CD14-positive monocyte (primary cell): ENCODE results near the gene KCNN3. TPM values are rescaled to one million over a fixed set of nuclear protein-coding genes. Genes with fewer than 3 reads are reported as not detected.

Source experiments
- DNase-seq, 3 donors: peaks; one replicate each; pipeline ENCODE4 v3.0.0-alpha.2; 2011 to 2022
- H2AFZ ChIP-seq: 2 replicates; pipeline ENCODE4 v1.6.0; 2012; ENCODE audit warnings: mild to moderate bottlenecking, low read depth, low read length, inconsistent platforms; ENCODE audit not compliant: insufficient read depth, poor library complexity, severe bottlenecking
- H3K27ac ChIP-seq, 2 donors: 1 replicate in 1 of 2; 2 replicates in 1 of 2; pipeline ENCODE4 v1.5.1; 2012 to 2013; ENCODE audit warnings: low read length in 2 of 2, control low read depth in 1 of 2, inconsistent platforms in 1 of 2, low read depth in 1 of 2, mild to moderate bottlenecking in 1 of 2
- H3K27me3 ChIP-seq, 2 donors: one replicate each; pipeline versions ENCODE4 v1.6.0 to v1.6.1; 2011 to 2013; ENCODE audit warnings: low read length in 2 of 2; ENCODE audit not compliant: control insufficient read depth in 2 of 2, insufficient read depth in 2 of 2
- H3K36me3 ChIP-seq, 2 donors: replicated peaks in 1 of 2; 1 replicate in 1 of 2; 2 replicates in 1 of 2; pipeline versions ENCODE4 v1.5.1 to v1.6.1; 2012 to 2013; ENCODE audit warnings: low read length in 2 of 2, control low read depth in 1 of 2, inconsistent platforms in 1 of 2, mild to moderate bottlenecking in 1 of 2; ENCODE audit not compliant: insufficient read depth in 2 of 2, control insufficient read depth in 1 of 2
- H3K4me1 ChIP-seq, 2 donors: 1 replicate in 1 of 2; 2 replicates in 1 of 2; pipeline versions ENCODE4 v1.5.1 to v1.6.1; 2012 to 2013; ENCODE audit warnings: low read length in 2 of 2, control low read depth in 1 of 2, inconsistent platforms in 1 of 2, mild to moderate bottlenecking in 1 of 2, moderate library complexity in 1 of 2; ENCODE audit not compliant: insufficient read depth in 2 of 2, control insufficient read depth in 1 of 2
- H3K4me2 ChIP-seq: replicated peaks from 2 replicates; pipeline ENCODE3; 2012; ENCODE audit warnings: low read length, moderate library complexity, mild to moderate bottlenecking; ENCODE audit not compliant: poor library complexity, severe bottlenecking; ENCODE audit errors: extremely low read depth
- H3K4me3 ChIP-seq, 3 experiments: fragments of 200-600 bp in 1 of 3; sonication (generic) in 1 of 3; replicated peaks in 1 of 3; 1 replicate in 2 of 3; 2 replicates in 1 of 3; pipeline ENCODE4 v1.5.1; 2011 to 2013; ENCODE audit warnings: low read length in 3 of 3, mild to moderate bottlenecking in 3 of 3, control low read depth in 2 of 3, low read depth in 2 of 3, inconsistent platforms in 1 of 3, moderate library complexity in 1 of 3
- H3K79me2 ChIP-seq: 2 replicates; pipeline ENCODE4 v1.6.0; 2012; ENCODE audit warnings: mild to moderate bottlenecking, control low read depth, inconsistent platforms, low read length, moderate library complexity; ENCODE audit not compliant: insufficient read depth
- H3K9ac ChIP-seq: 2 replicates; pipeline ENCODE4 v1.6.0; 2017; ENCODE audit warnings: low read length, mild to moderate bottlenecking; ENCODE audit not compliant: insufficient read depth, poor library complexity, severe bottlenecking
- H3K9me3 ChIP-seq, 2 donors: replicated peaks in 1 of 2; 1 replicate in 1 of 2; 2 replicates in 1 of 2; pipeline versions ENCODE4 v1.5.1 to v1.6.1; 2012 to 2013; ENCODE audit warnings: low read length in 2 of 2, control low read depth in 1 of 2; ENCODE audit not compliant: control insufficient read depth in 1 of 2, insufficient read depth in 1 of 2
- H4K20me1 ChIP-seq: 2 replicates; pipeline ENCODE4 v1.6.0; 2012; ENCODE audit warnings: mild to moderate bottlenecking, low read length, control low read depth, moderate library complexity; ENCODE audit not compliant: insufficient read depth
- H3K27ac Mint-ChIP-seq, 7 donors: one replicate each; pipeline ENCODE4 v1.8.0; 2020; ENCODE audit warnings: mild to moderate bottlenecking in 7 of 7, mixed read lengths in 7 of 7, moderate library complexity in 6 of 7, inconsistent platforms in 2 of 7
- H3K27me3 Mint-ChIP-seq, 3 donors: one replicate each; pipeline ENCODE4 v1.8.0; 2021 to 2022; ENCODE audit warnings: low read depth in 3 of 3, mild to moderate bottlenecking in 3 of 3, mixed read lengths in 3 of 3, moderate library complexity in 3 of 3, inconsistent platforms in 1 of 3
- H3K36me3 Mint-ChIP-seq, 2 donors: one replicate each; pipeline ENCODE4 v1.8.0; 2020; ENCODE audit warnings: mixed read lengths in 2 of 2, inconsistent platforms in 1 of 2, mild to moderate bottlenecking in 1 of 2
- H3K4me1 Mint-ChIP-seq: one replicate; pipeline ENCODE4 v1.8.0; 2020; ENCODE audit warnings: mild to moderate bottlenecking, mixed read lengths
- H3K4me3 Mint-ChIP-seq, 2 donors: one replicate each; pipeline ENCODE4 v1.8.0; 2020; ENCODE audit warnings: mild to moderate bottlenecking in 2 of 2, mixed read lengths in 2 of 2, moderate library complexity in 1 of 2
- H3K9me3 Mint-ChIP-seq, 7 donors: one replicate each; pipeline ENCODE4 v1.8.0; 2020 to 2022; ENCODE audit warnings: mixed read lengths in 7 of 7, mild to moderate bottlenecking in 6 of 7, moderate library complexity in 6 of 7, inconsistent platforms in 2 of 7
- CTCF ChIP-seq: fragments of 200-600 bp; IDR thresholded peaks from one replicate; pipeline ENCODE4 v1.8.0; 2022; ENCODE audit warnings: antibody characterized with exemption, mild to moderate bottlenecking
- WGBS: methylation state at CpG from one replicate; pipeline ENCODE4 v1.1.5; 2013; ENCODE audit warnings: missing lambda C conversion rate; ENCODE audit not compliant: insufficient coverage; 5-methylcytosine and 5-hydroxymethylcytosine counted together
- intact Hi-C, 2 donors: fragments of 100-400 bp; cut with micrococcal nuclease; formaldehyde crosslinking; loops; one replicate each; pipeline versions ENCODE4 v1.15.0 to v1.15.1; 2023
- polyA plus RNA-seq, 3 donors: library from polyadenylated mRNA; depleted of rRNA in 1 of 3; unstranded in 2 of 3; stranded (reverse) in 1 of 3; fragments of 300-500 nt in 2 of 3; fragments of >200 nt in 1 of 3; fragmentation: Illumina TruSeq in 2 of 3; gene quantifications; 1 replicate in 2 of 3; 2 replicates in 1 of 3; pipeline ENCODE4 v1.2.3, GENCODE V29; 2012 to 2021

KCNN3 gene
- polyA plus RNA-seq, 3 donors: not detected

GRCh38 chr1:154751690-154752089 lies 118.4 kb downstream of the KCNN3 start:
- peak overlapping the region; percentile 33 for H3K4me2 ChIP-seq
- Mint-ChIP-seq H3K27me3 (peaks cover 0 to 7% (median 5%) of the 10 kb centered on the region in 3 donors), H3K4me3 (peak overlapping the region in 1 of 2 donors; percentile 20), H3K27ac (peak overlapping the region; percentile 33 to 87 (median 78)), H3K4me1 (peaks cover 51% of the 10 kb centered on the region), H3K36me3 (no peaks in the 10 kb centered on the region), H3K9me3 (peaks cover 0 to 7% (median 2%) of the 10 kb centered on the region in 7 donors)
- no peak overlapping the region for H3K9ac ChIP-seq
- no peak for TF ChIP-seq CTCF
- H3K79me2 ChIP-seq: no peaks in the 10 kb centered on the region
- H3K4me1 ChIP-seq: peaks cover 40 to 52% of the 10 kb centered on the region in 2 donors
- H3K36me3 ChIP-seq: no peaks in the 10 kb centered on the region
- no peaks in the 10 kb centered on the region for H3K9me3 ChIP-seq
- peak; percentile 65 to 78 (median 76) for DNase-seq
- WGBS: 11% methylated on average over 5 of the region's 5 CpGs
- no peaks in the 10 kb centered on the region for H4K20me1 ChIP-seq
- no peak overlapping the region for H2AFZ ChIP-seq
- peak overlapping the region in 1 of 2 donors; percentile 42 for H3K27ac ChIP-seq
- intact Hi-C loops: loop anchor here in 1 of 2 donors (10.0 kb wide), 1 partner anchor 57 kb away; no protein-coding TSS in a partner anchor
- no peaks in the 10 kb centered on the region for H3K27me3 ChIP-seq
- no peak overlapping the region for H3K4me3 ChIP-seq

DNA sequence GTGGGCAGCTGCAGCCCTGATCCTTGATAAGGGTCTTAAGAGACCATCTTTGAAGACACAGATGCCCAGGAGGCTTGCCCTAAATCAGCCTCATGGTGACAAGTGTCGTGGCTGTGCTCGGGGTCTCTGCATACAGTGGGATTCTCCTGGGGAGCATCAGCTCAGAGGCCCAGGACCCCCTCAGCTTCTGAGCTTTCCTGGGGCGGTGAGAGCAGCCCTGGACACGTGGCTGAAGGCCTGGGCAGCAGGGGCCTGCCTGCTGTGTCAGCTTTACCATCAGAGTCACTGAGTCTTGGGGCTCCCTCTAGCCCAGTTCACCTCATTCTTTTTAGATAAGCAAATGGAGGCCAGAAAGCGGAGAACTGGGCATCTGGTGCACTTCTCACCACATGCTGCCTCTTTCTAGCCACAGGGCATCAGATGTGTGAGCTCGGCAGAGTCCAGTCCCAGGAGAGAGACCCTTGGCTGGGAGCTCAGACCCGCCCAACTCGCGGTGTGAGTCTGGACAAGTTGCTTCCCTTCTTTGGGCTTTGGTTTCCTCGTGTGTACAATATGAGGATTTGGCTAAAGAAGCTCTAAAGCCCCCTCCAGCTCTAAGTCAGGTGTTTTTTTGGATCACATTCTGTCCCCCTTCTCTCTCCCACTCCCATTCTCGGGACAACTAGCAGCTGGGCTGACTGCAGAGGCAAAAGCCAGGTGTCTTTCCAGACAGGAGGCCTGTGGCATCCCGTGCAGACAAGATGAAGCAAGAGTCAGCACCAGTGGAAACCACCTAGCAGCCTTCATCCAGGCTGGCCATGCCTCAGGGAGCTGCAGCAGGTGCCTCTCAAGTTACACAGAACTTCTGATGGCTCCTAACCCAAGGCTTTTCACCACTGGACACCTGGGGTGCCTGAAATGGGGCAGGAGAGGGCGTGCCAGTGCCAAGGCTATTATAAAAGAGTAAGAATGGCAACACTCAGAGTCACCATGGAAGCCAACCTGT lies 119.1 kb downstream of the KCNN3 start:
- TF ChIP-seq CTCF: no peak
- intact Hi-C loops: loop anchor here in 1 of 2 donors (10.0 kb wide), 1 partner anchor 56 kb away; no protein-coding TSS in a partner anchor
- peak overlapping the region; percentile 33 for H3K4me2 ChIP-seq
- Mint-ChIP-seq H3K4me3 (no peak overlapping the region), H3K36me3 (peaks cover 0 to 2% of the 10 kb centered on the region in 2 donors), H3K27ac (peak overlapping the region; percentile 22 to 87 (median 73)), H3K9me3 (peaks cover 0 to 5% (median 2%) of the 10 kb centered on the region in 7 donors), H3K27me3 (peaks cover 2 to 10% (median 7%) of the 10 kb centered on the region in 3 donors), H3K4me1 (peaks cover 46% of the 10 kb centered on the region)
- peak overlapping the region in 1 of 2 donors; percentile 42 for H3K27ac ChIP-seq
- WGBS: 82% methylated on average over 9 of the region's 13 CpGs
- no peak overlapping the region for H2AFZ ChIP-seq
- H3K36me3 ChIP-seq: no peaks in the 10 kb centered on the region
- H3K79me2 ChIP-seq: no peaks in the 10 kb centered on the region
- H3K9ac ChIP-seq: no peak overlapping the region
- no peaks in the 10 kb centered on the region for H4K20me1 ChIP-seq
- DNase-seq: no peak
- no peaks in the 10 kb centered on the region for H3K9me3 ChIP-seq
- peaks cover 40 to 54% of the 10 kb centered on the region in 2 donors for H3K4me1 ChIP-seq
- H3K4me3 ChIP-seq: no peak overlapping the region
- no peaks in the 10 kb centered on the region for H3K27me3 ChIP-seq
